ENCODE data around the gene INO80B. TPM values are rescaled to one million over a fixed set of nuclear protein-coding genes. Genes with fewer than 3 reads are reported as not detected.

The INO80B gene
- polyA plus RNA-seq, 2 of the 4 experiments (the other 2 are of a cell fraction) = 19.9 to 74.6 TPM

DNA sequence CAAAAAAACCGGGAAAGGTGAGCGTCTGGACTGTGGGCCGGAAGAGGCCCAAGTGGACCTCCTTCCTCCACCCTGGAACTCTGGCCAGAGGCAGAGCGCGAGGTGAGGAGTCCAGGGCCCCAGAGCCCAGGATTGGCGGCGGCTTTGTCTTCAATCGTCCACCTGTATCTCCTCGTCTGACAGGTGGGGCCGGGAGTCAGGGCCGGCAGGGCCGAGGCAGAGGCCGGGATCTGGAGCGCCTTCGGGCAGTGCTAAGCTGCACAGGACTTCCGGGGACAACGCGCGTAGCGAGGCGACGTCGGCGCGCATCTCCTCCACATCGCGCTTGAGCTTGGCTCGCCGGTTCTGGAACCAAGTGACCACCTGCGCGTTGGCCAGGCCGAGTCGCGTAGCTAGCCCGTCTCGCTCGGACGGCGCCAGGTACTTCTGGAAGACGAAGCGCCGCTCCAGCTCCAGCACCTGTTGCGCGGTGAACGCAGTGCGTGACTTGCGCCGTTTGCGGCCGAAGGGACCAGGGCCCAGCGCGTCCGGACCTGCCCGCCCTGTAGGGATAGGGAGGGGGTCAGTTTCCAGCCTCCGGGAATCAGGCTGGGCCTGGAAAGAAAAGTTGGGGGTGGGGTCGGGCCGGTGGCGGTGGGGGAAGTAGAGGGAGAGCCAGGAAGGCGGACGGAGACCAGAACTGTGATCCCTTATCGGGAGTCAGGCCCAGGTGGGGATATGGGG lies 43.1 kb downstream of the INO80B start:
- FAIRE-seq = no peak
- no peak overlapping the region for H3K27ac ChIP-seq
- DNase-seq (ENCODE audit: low read depth in 1 of 2, low spot score in 1 of 2) = no peak
- ChIA-PET CTCF (interaction anchor here (0.9 to 15.5 kb wide), 3 partner anchors 9 to 89 kb away, joined by 4 to 184 read pairs (median 29); partner anchors contain the start of genes CCDC142, PCGF1 and TTC31), POLR2A (no interaction called here)
- peaks cover 5% of the 10 kb centered on the region; the same call in 2 of the 3 replicates for H3K4me1 ChIP-seq
- no peak for ATAC-seq
- no peak overlapping the region for H3K4me2 ChIP-seq
- no peaks in the 10 kb centered on the region for H3K9me3 ChIP-seq
- no peak overlapping the region for H3K4me3 ChIP-seq
- TF ChIP-seq RNF2 (IDR thresholded peaks at IDR 0.05; ENCODE audit: borderline replicate concordance, low read depth) = no peak
- TF ChIP-seq, protein P1, sequence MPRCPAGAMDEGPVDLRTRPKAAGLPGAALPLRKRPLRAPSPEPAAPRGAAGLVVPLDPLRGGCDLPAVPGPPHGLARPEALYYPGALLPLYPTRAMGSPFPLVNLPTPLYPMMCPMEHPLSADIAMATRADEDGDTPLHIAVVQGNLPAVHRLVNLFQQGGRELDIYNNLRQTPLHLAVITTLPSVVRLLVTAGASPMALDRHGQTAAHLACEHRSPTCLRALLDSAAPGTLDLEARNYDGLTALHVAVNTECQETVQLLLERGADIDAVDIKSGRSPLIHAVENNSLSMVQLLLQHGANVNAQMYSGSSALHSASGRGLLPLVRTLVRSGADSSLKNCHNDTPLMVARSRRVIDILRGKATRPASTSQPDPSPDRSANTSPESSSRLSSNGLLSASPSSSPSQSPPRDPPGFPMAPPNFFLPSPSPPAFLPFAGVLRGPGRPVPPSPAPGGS (IDR thresholded peaks at IDR 0.05) = no peak
- TF ChIP-seq JUN (IDR thresholded peaks at IDR 0.05) = peak in 1 of 2 experiments; percentile 35; a peak in 1 of 5 replicates
- no peak for TF ChIP-seq CBX2 (IDR thresholded peaks at IDR 0.05; ENCODE audit: borderline replicate concordance, low read depth)
- TF ChIP-seq, protein P2, sequence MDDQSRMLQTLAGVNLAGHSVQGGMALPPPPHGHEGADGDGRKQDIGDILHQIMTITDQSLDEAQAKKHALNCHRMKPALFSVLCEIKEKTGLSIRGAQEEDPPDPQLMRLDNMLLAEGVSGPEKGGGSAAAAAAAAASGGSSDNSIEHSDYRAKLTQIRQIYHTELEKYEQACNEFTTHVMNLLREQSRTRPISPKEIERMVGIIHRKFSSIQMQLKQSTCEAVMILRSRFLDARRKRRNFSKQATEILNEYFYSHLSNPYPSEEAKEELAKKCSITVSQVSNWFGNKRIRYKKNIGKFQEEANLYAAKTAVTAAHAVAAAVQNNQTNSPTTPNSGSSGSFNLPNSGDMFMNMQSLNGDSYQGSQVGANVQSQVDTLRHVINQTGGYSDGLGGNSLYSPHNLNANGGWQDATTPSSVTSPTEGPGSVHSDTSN (IDR thresholded peaks at IDR 0.05) = 0 out of 2 replicates have a peak, but pooled peaks have one; percentile 16
- no peak for TF ChIP-seq MAFK (IDR thresholded peaks at IDR 0.05; ENCODE audit: partially characterized antibody)
- no peak for TF ChIP-seq SREBF2 (IDR thresholded peaks at IDR 0.05)
- no peak for TF ChIP-seq FOSL2 (IDR thresholded peaks at IDR 0.05)
- no peak for TF ChIP-seq FOSL2 (CRISPR knock-in tag; IDR thresholded peaks at IDR 0.05)
- no peak for TF ChIP-seq HEYL (CRISPR knock-in tag; IDR thresholded peaks at IDR 0.05)
- TF ChIP-seq, protein P3, sequence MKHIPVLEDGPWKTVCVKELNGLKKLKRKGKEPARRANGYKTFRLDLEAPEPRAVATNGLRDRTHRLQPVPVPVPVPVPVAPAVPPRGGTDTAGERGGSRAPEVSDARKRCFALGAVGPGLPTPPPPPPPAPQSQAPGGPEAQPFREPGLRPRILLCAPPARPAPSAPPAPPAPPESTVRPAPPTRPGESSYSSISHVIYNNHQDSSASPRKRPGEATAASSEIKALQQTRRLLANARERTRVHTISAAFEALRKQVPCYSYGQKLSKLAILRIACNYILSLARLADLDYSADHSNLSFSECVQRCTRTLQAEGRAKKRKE (CRISPR knock-in tag; IDR thresholded peaks at IDR 0.05; ENCODE audit: low read depth) = no peak
- WGBS (ENCODE audit: missing lambda C conversion rate) = 93% methylated on average over 47 of the region's 61 CpGs

DNA sequence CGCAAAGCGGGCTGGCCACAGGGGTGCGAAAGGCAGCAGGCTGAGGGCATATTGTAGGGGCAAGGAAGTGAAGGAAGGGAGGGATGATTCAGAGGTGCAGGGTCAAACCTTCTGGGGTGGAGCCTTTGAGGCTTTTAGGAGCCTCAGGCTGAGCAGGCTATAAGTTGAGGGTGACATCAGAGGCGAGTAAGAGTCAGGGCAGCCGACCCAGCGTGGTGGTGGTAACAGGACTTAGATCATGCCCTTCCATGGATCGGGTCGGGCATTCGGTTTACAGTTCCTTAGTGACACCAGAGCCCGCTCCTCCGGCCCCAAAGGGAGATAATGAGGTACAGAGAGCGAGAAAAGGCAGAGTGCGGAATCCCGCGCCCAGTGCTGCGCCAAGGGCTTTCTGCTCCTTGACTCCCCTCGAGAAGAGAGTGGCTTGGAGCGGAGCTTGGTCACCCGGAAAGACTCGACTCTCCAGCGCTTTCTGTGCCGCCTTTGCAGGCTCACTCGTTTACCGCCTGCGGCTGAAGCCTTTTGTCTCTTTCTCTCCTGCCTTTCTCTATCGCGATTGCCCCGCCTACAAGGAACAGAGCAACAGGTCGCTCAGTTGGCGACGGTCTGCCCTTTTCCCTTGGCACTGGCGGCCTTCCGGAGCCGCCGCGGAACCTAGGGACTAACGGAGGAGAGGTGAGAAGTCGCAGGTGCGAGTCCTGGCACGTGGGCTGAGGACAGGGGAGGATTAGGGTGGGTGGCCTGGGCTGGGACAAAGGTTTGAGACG lies 43.8 kb downstream of the INO80B start:
- Histone ChIP-seq H3K4me2 (no peak overlapping the region), H3K27ac (no peak overlapping the region), H3K4me1 (peaks cover 10% of the 10 kb centered on the region), H3K9me3 (no peaks in the 10 kb centered on the region), H3K4me3 (no peak overlapping the region)
- ChIA-PET POLR2A (no interaction called here), CTCF (interaction anchor here (0.9 to 15.5 kb wide), 2 partner anchors 8 to 12 kb away, joined by 4 to 184 read pairs; partner anchors contain the start of genes CCDC142, PCGF1 and TTC31)
- TF ChIP-seq, protein P4, sequence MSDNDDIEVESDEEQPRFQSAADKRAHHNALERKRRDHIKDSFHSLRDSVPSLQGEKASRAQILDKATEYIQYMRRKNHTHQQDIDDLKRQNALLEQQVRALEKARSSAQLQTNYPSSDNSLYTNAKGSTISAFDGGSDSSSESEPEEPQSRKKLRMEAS (IDR thresholded peaks at IDR 0.05) = 0 out of 2 replicates have a peak, but pooled peaks have one; percentile 7
- TF ChIP-seq RAD21 (conservative IDR thresholded peaks at IDR 0.05 in 1 of 2, IDR thresholded peaks at IDR 0.05 in 1 of 2) = no peak
- FAIRE-seq (no peak), ATAC-seq (peak in 1 of 2 experiments; percentile 6; a peak in 3 of 6 replicates), DNase-seq (ENCODE audit: low read depth in 1 of 2, low spot score in 1 of 2) (peak in 1 of 2 experiments; percentile 32)
- WGBS (ENCODE audit: missing lambda C conversion rate) = 71% methylated on average over 41 of the region's 41 CpGs

DNA sequence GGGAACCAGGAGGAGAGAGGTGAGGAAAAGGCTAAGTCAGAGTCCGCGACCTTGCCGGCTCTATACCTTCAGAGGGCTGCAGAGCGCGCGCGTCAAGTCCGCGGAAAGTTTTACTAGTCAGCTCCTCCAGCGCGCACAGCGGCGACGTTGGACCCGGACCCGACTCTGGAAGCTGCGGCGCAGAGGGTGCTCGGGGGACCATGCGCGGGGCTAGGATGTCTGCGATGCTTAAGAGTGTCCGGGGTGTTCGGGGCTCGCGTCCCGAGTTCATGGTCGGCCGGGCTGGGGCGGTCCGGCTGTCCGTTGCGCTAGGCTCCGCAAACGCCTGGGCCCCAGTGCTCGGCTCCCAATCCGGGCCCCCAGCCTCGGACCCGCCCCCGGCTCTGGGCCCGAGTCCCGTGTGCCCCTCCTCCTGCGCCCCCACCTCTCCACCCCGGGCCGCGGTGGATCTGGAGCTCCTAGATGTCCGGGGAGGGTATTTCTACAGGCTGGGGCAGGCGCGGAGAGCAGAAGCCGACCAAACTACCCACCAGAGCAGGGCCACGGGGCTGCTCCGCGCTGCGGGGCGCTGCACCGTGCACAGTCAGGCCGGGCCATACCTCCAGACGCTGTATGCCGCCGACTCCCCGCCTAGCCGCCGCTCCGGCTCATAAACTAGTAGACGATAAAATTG lies 44.5 kb downstream of the INO80B start, which contains the start of gene LBX2:
TSS of gene LBX2 (minus strand) at position 337 of the 673 bp plus-strand sequence. CDS start at position 271, 66 bp downstream.
- no peak within 1 kb of the TSS for H3K27ac ChIP-seq
- DNase-seq (ENCODE audit: low read depth in 1 of 2, low spot score in 1 of 2) (no peak), ATAC-seq (no peak), FAIRE-seq (no peak)
- peaks cover 13% of the 10 kb centered on the region for H3K4me1 ChIP-seq
- TF ChIP-seq, protein P4 (IDR thresholded peaks at IDR 0.05) = 0 out of 2 replicates have a peak, but pooled peaks have one; percentile 4
- no peak for TF ChIP-seq ZC3H11A (IDR thresholded peaks at IDR 0.05)
- no peak; the same call in 1 of the 2 replicates for TF ChIP-seq POLR2AphosphoS2 (conservative IDR thresholded peaks at IDR 0.05; ENCODE audit: low read length)
- POLR2A ChIA-PET = no interaction called here
- H3K9me3 ChIP-seq = no peaks in the 10 kb centered on the region
- no peak within 1 kb of the TSS for H3K4me2 ChIP-seq
- 75% methylated on average over 56 of the region's 65 CpGs for WGBS (ENCODE audit: missing lambda C conversion rate)
- no peak within 1 kb of the TSS for H3K4me3 ChIP-seq
- CTCF ChIA-PET = interaction anchor here (1.2 to 15.5 kb wide), 4 partner anchors 12 to 88 kb away, joined by 4 to 184 read pairs (median 10); partner anchors contain the start of genes CCDC142, MRPL53 and TTC31
